HL-60 (cell line): ENCODE results near the gene DOK6.

Experiments used
- CTCF ChIP-seq: IDR thresholded peaks from one replicate; pipeline ENCODE4 v1.5.1; 2011; ENCODE audit warnings: low read length, control low read depth, inconsistent platforms; ENCODE audit not compliant: insufficient read depth
- POLR2AphosphoS5 ChIP-seq: IDR thresholded peaks from 2 replicates; pipeline ENCODE4 v1.6.1; 2012; ENCODE audit warnings: low read depth
- REST ChIP-seq: IDR thresholded peaks from 2 replicates; pipeline ENCODE4 v1.6.1; 2012; ENCODE audit warnings: low read depth; ENCODE audit not compliant: insufficient replicate concordance

GRCh38 chr18:69490072-69490471 lies 89.4 kb downstream of the DOK6 start:
- TF ChIP-seq CTCF (no peak), REST (no peak), POLR2AphosphoS5 (no peak)
